Measurements from ENCODE around the gene INTU. TPM values are rescaled to one million over a fixed set of nuclear protein-coding genes. Genes with fewer than 3 reads are reported as not detected.
"Not testable (repeated sequence)": the region's sequence is repeated elsewhere in the genome, so short reads cannot be mapped to it uniquely, and the experiment has no call there.

Gene INTU
- polyA plus RNA-seq, 3 donors: 0.17 to 0.26 TPM; not detected in 1

- H3K4me2 ChIP-seq (replicated peaks; ENCODE audit: extremely low read depth, low read length, poor library complexity, severe bottlenecking): no peak overlapping the region
- no peak overlapping the region for H3K27ac Mint-ChIP-seq
- no peaks in the 10 kb centered on the region for H3K79me2 ChIP-seq (ENCODE audit: insufficient read depth, low read length)
- no peak overlapping the region for H3K27ac ChIP-seq (ENCODE audit: low read depth in 1 of 2, low read length in 2 of 2)
- no peaks in the 10 kb centered on the region for H3K36me3 ChIP-seq (replicated peaks in 1 of 2; ENCODE audit: control insufficient read depth in 1 of 2, insufficient read depth in 2 of 2, low read length in 2 of 2)
- no peaks in the 10 kb centered on the region for H4K20me1 ChIP-seq (ENCODE audit: insufficient read depth, low read length)
- no peak for DNase-seq
- no peak overlapping the region for H3K9ac ChIP-seq (ENCODE audit: insufficient read depth, low read length, poor library complexity, severe bottlenecking)
- H3K27me3 Mint-ChIP-seq (ENCODE audit: low read depth in 3 of 3): no peaks in the 10 kb centered on the region
- H3K9me3 Mint-ChIP-seq: no peaks in the 10 kb centered on the region
- H2AFZ ChIP-seq (ENCODE audit: insufficient read depth, low read depth, low read length, poor library complexity, severe bottlenecking): no peak overlapping the region
- H3K27me3 ChIP-seq (ENCODE audit: control insufficient read depth in 2 of 2, insufficient read depth in 2 of 2, low read length in 2 of 2): no peaks in the 10 kb centered on the region
- TF ChIP-seq CTCF (IDR thresholded peaks at IDR 0.05): no peak
- no peaks in the 10 kb centered on the region for H3K4me1 ChIP-seq (ENCODE audit: control insufficient read depth in 1 of 2, insufficient read depth in 2 of 2, low read length in 2 of 2)
- intact Hi-C loops (cut with micrococcal nuclease): no loop called here
- WGBS (ENCODE audit: insufficient coverage): no CpG with 5 or more reads among the region's 4 CpGs
- H3K9me3 ChIP-seq (replicated peaks in 1 of 2; ENCODE audit: control insufficient read depth in 1 of 2, insufficient read depth in 1 of 2, low read length in 2 of 2): no peaks in the 10 kb centered on the region
- no peaks in the 10 kb centered on the region for H3K36me3 Mint-ChIP-seq
- no peak overlapping the region for H3K4me3 ChIP-seq (replicated peaks in 1 of 3; ENCODE audit: low read depth in 2 of 3, low read length in 3 of 3)
- no peaks in the 10 kb centered on the region for H3K4me1 Mint-ChIP-seq
- H3K4me3 Mint-ChIP-seq: no peak overlapping the region
Measured at GRCh38 chr4:127643791-127644190, 11.0 kb downstream of the INTU start.

GRCh38 chr4:127648061-127648460 is 15.3 kb downstream of the INTU start:
- Mint-ChIP-seq H3K27ac (no peak overlapping the region), H3K27me3 (ENCODE audit: low read depth in 3 of 3) (no peaks in the 10 kb centered on the region), H3K4me1 (no peaks in the 10 kb centered on the region), H3K9me3 (peaks cover 0 to 2% (median 0%) of the 10 kb centered on the region in 7 donors), H3K4me3 (no peak overlapping the region), H3K36me3 (no peaks in the 10 kb centered on the region)
- Histone ChIP-seq H3K36me3 (replicated peaks in 1 of 2; ENCODE audit: control insufficient read depth in 1 of 2, insufficient read depth in 2 of 2, low read length in 2 of 2) (no peaks in the 10 kb centered on the region), H4K20me1 (ENCODE audit: insufficient read depth, low read length) (no peaks in the 10 kb centered on the region), H3K9ac (ENCODE audit: insufficient read depth, low read length, poor library complexity, severe bottlenecking) (no peak overlapping the region), H3K9me3 (replicated peaks in 1 of 2; ENCODE audit: control insufficient read depth in 1 of 2, insufficient read depth in 1 of 2, low read length in 2 of 2) (no peaks in the 10 kb centered on the region), H3K27ac (ENCODE audit: low read depth in 1 of 2, low read length in 2 of 2) (no peak overlapping the region), H3K4me2 (replicated peaks; ENCODE audit: extremely low read depth, low read length, poor library complexity, severe bottlenecking) (no peak overlapping the region), H3K4me1 (ENCODE audit: control insufficient read depth in 1 of 2, insufficient read depth in 2 of 2, low read length in 2 of 2) (no peaks in the 10 kb centered on the region), H3K4me3 (replicated peaks in 1 of 3; ENCODE audit: low read depth in 2 of 3, low read length in 3 of 3) (no peak overlapping the region), H3K79me2 (ENCODE audit: insufficient read depth, low read length) (no peaks in the 10 kb centered on the region), H2AFZ (ENCODE audit: insufficient read depth, low read depth, low read length, poor library complexity, severe bottlenecking) (no peak overlapping the region), H3K27me3 (ENCODE audit: control insufficient read depth in 2 of 2, insufficient read depth in 2 of 2, low read length in 2 of 2) (no peaks in the 10 kb centered on the region)
- intact Hi-C loops (cut with micrococcal nuclease): no loop called here
- no peak for TF ChIP-seq CTCF (IDR thresholded peaks at IDR 0.05)
- no CpG with 5 or more reads among the region's 3 CpGs for WGBS (ENCODE audit: insufficient coverage)
- DNase-seq: no peak

GRCh38 chr4:127655590-127655989 is 22.8 kb downstream of the INTU start:
- H3K79me2 ChIP-seq (ENCODE audit: insufficient read depth, low read length); H3K27me3 Mint-ChIP-seq (ENCODE audit: low read depth in 3 of 3); DNase-seq; H3K9me3 ChIP-seq (replicated peaks in 1 of 2; ENCODE audit: control insufficient read depth in 1 of 2, insufficient read depth in 1 of 2, low read length in 2 of 2); H3K4me2 ChIP-seq (replicated peaks; ENCODE audit: extremely low read depth, low read length, poor library complexity, severe bottlenecking); H3K36me3 Mint-ChIP-seq; H3K27ac ChIP-seq (ENCODE audit: low read depth in 1 of 2, low read length in 2 of 2); H4K20me1 ChIP-seq (ENCODE audit: insufficient read depth, low read length); H2AFZ ChIP-seq (ENCODE audit: insufficient read depth, low read depth, low read length, poor library complexity, severe bottlenecking); H3K9ac ChIP-seq (ENCODE audit: insufficient read depth, low read length, poor library complexity, severe bottlenecking); intact Hi-C loops (cut with micrococcal nuclease); H3K4me1 ChIP-seq (ENCODE audit: control insufficient read depth in 1 of 2, insufficient read depth in 2 of 2, low read length in 2 of 2); H3K9me3 Mint-ChIP-seq; H3K4me1 Mint-ChIP-seq; H3K36me3 ChIP-seq (replicated peaks in 1 of 2; ENCODE audit: control insufficient read depth in 1 of 2, insufficient read depth in 2 of 2, low read length in 2 of 2); H3K27ac Mint-ChIP-seq; H3K4me3 ChIP-seq (replicated peaks in 1 of 3; ENCODE audit: low read depth in 2 of 3, low read length in 3 of 3); H3K27me3 ChIP-seq (ENCODE audit: control insufficient read depth in 2 of 2, insufficient read depth in 2 of 2, low read length in 2 of 2); H3K4me3 Mint-ChIP-seq: not testable (repeated sequence)
- WGBS (ENCODE audit: insufficient coverage): no CpG with 5 or more reads among the region's 17 CpGs
